K562 (cell line): Measurements from ENCODE around the gene POLR1B. TPM values are rescaled to one million over a fixed set of nuclear protein-coding genes. Genes with fewer than 3 reads are reported as not detected.

Source experiments
- ATAC-seq: fragments of 200-7000 bp; cut with Tn5 transposase; 3 replicates; pipeline ENCODE4 v1.9.1; 2020; ENCODE audit warnings: moderate library complexity
- BruUV-seq: library from RNA; stranded (reverse); fragments of 400-500 nt; replicated peaks from 2 replicates; lab custom pipeline; 2021; lab: Mats Ljungman, UMichigan
- CTCF ChIA-PET: fragments of 300-600 bp; formaldehyde crosslinking; extraction: SDS; loops from one replicate; lab custom pipeline; 2021; ENCODE audit warnings: low intra/inter-chr PET ratio; lab: Yijun Ruan, JAX
- POLR2A ChIA-PET: fragments of 300-600, 350-650 bp; sonication (Branson Sonifier 250); formaldehyde crosslinking; extraction: SDS; loops from one replicate; lab custom pipeline; 2021; ENCODE audit warnings: antibody characterized with exemption, inconsistent platforms; lab: Yijun Ruan, JAX
- DNase-seq, 4 experiments: peaks; one replicate each; pipeline versions ENCODE4 v3.0.0 to v3.0.0-alpha.2; 2011 to 2018; ENCODE audit warnings: low spot score in 3 of 4, mixed read lengths in 3 of 4; ENCODE audit errors: extremely low read depth in 1 of 4
- FAIRE-seq: peaks from 2 replicates; lab custom pipeline; 2011; peaks lifted over from hg19 to GRCh38; lab: Jason Lieb, UNC
- H2AFZ ChIP-seq: 2 replicates; pipeline ENCODE4 v1.6.0; 2011; ENCODE audit warnings: low read depth, low read length, control low read depth, inconsistent platforms
- H3K27ac ChIP-seq: fragments of 200-600 bp; 3 replicates; pipeline ENCODE4 v1.8.0; 2011; ENCODE audit warnings: low read depth, mild to moderate bottlenecking, control low read depth, inconsistent platforms, low read length, moderate library complexity, mixed read lengths; ENCODE audit errors: extremely low read depth
- H3K27me3 ChIP-seq, 2 experiments: fragments of 300-600 bp in 1 of 2; 2 replicates in 1 of 2; 3 replicates in 1 of 2; pipeline versions ENCODE4 v1.6.0 to v1.8.0; 2011; ENCODE audit warnings: inconsistent platforms in 2 of 2, low read length in 2 of 2, mild to moderate bottlenecking in 1 of 2, mixed read lengths in 1 of 2, moderate library complexity in 1 of 2; ENCODE audit not compliant: control insufficient read depth in 2 of 2, insufficient read depth in 2 of 2
- H3K36me3 ChIP-seq: fragments of 300-600 bp; 3 replicates; pipeline ENCODE4 v1.8.0; 2011; ENCODE audit warnings: mild to moderate bottlenecking, low read length, inconsistent platforms; ENCODE audit not compliant: control insufficient read depth, insufficient read depth
- H3K4me1 ChIP-seq, 2 experiments: fragments of 200-600 bp in 1 of 2; replicated peaks in 1 of 2; 2 replicates in 1 of 2; 3 replicates in 1 of 2; pipeline versions ENCODE4 v1.5.1 to v1.8.0; 2011; ENCODE audit warnings: inconsistent platforms in 2 of 2, low read length in 2 of 2, mild to moderate bottlenecking in 1 of 2, mixed read lengths in 1 of 2, moderate library complexity in 1 of 2; ENCODE audit not compliant: control insufficient read depth in 2 of 2, insufficient read depth in 2 of 2
- H3K4me2 ChIP-seq: 2 replicates; pipeline ENCODE4 v1.6.1; 2011; ENCODE audit warnings: low read length, control low read depth, inconsistent platforms, mixed read lengths; ENCODE audit not compliant: insufficient read depth
- H3K4me3 ChIP-seq: fragments of 200-600 bp; sonication (generic), shearing (Covaris generic); 2 replicates; pipeline ENCODE4 v1.5.1; 2016; ENCODE audit warnings: control low read depth, inconsistent platforms
- H3K79me2 ChIP-seq: fragments of 200-600 bp; 3 replicates; pipeline ENCODE4 v1.8.0; 2011; ENCODE audit warnings: low read length, inconsistent platforms; ENCODE audit not compliant: control insufficient read depth, insufficient read depth
- H3K9ac ChIP-seq, 2 experiments: 2 replicates each; pipeline versions ENCODE4 v1.6.0 to v1.6.1; 2011; ENCODE audit warnings: low read depth in 2 of 2, low read length in 2 of 2, control low read depth in 1 of 2, inconsistent platforms in 1 of 2, mild to moderate bottlenecking in 1 of 2, mixed read lengths in 1 of 2; ENCODE audit not compliant: insufficient read depth in 1 of 2
- H3K9me1 ChIP-seq: one replicate; pipeline ENCODE4 v1.6.0; 2011; ENCODE audit warnings: inconsistent platforms, mild to moderate bottlenecking, low read length, moderate library complexity; ENCODE audit not compliant: control insufficient read depth, insufficient read depth
- H3K9me3 ChIP-seq: replicated peaks from 2 replicates; pipeline ENCODE4 v1.5.1; 2011; ENCODE audit warnings: low read depth, low read length, inconsistent platforms; ENCODE audit not compliant: control insufficient read depth, insufficient read depth
- H4K20me1 ChIP-seq: replicated peaks from 2 replicates; pipeline ENCODE4 v1.6.1; 2011; ENCODE audit warnings: low read length, inconsistent platforms, mixed read lengths; ENCODE audit not compliant: control insufficient read depth, insufficient read depth
- CEBPG ChIP-seq, 3 experiments: fragments of 200-800 bp in 1 of 3; sonication (Bioruptor generic) in 1 of 3; sonication (generic) in 1 of 3; formaldehyde crosslinking in 1 of 3; IDR thresholded peaks in 2 of 3; conservative IDR thresholded peaks in 1 of 3; 2 replicates each; pipeline versions ENCODE4 v1.6.1 to v1.8.0; 2016 to 2022; ENCODE audit warnings: missing compliant biosample characterization in 2 of 3, missing genetic modification characterization in 2 of 3, mild to moderate bottlenecking in 1 of 3, missing genetic modification reagents in 1 of 3
- ERF ChIP-seq: fragments of 450-650 bp; formaldehyde crosslinking; IDR thresholded peaks from 2 replicates; pipeline ENCODE4 v1.4.0; 2020; ENCODE audit warnings: mild to moderate bottlenecking, mixed read lengths
- SIN3A ChIP-seq, 2 experiments: fragments of 150-350 bp in 1 of 2; IDR thresholded peaks; 2 replicates each; pipeline ENCODE4 v1.6.1; 2011 to 2016; ENCODE audit warnings: borderline replicate concordance in 2 of 2, low read depth in 2 of 2, low read length in 2 of 2, mild to moderate bottlenecking in 2 of 2, moderate library complexity in 2 of 2; ENCODE audit not compliant: control insufficient read depth in 1 of 2
- SIX5 ChIP-seq, 2 experiments: IDR thresholded peaks; 2 replicates each; pipeline ENCODE4 v1.6.1; 2011; ENCODE audit warnings: low read length in 2 of 2, borderline replicate concordance in 1 of 2, low read depth in 1 of 2, mild to moderate bottlenecking in 1 of 2, moderate library complexity in 1 of 2; ENCODE audit not compliant: insufficient read depth in 1 of 2
- WGBS: fragments of 100-300 bp; shearing (Covaris generic); methylation state at CpG from one replicate; pipeline ENCODE4 v1.1.6; 2016; ENCODE audit warnings: low coverage, mixed read lengths; ENCODE audit not compliant: insufficient coverage; ENCODE audit errors: missing lambda C conversion rate; 5-methylcytosine and 5-hydroxymethylcytosine counted together
- in situ Hi-C: fragments of 300-500 bp; cut with MboI; formaldehyde crosslinking; loops from 4 replicates; pipeline ENCODE4 v1.15.0; 2018; ENCODE audit warnings: inconsistent platforms, mixed read lengths
- intact Hi-C: fragments of 100-400 bp; cut with micrococcal nuclease; formaldehyde crosslinking; loops from 2 replicates; pipeline ENCODE4 v1.14.2; 2022
- polyA plus RNA-seq, 8 experiments: library from polyadenylated mRNA; depleted of rRNA in 4 of 8; stranded (reverse) in 5 of 8; unstranded in 3 of 8; fragments of >200 nt; fragmentation: Nextera tagmentation in 2 of 8; fragmentation: Illumina TruSeq in 1 of 8; extraction: Ambion mirVana in 2 of 8; extraction: Trizol in 1 of 8; gene quantifications; 2 replicates each; pipeline versions ENCODE4 v1.2.1 to v1.2.3, GENCODE V29; 2011 to 2014; ENCODE audit warnings: inconsistent platforms in 1 of 8, missing spikeins in 1 of 8
- total RNA-seq, 7 experiments: library from RNA; depleted of rRNA in 6 of 7; stranded (reverse); fragments of >200 nt in 6 of 7; fragmentation: Illumina TruSeq in 2 of 7; extraction: Trizol in 2 of 7; gene quantifications; 2 replicates each; pipeline versions ENCODE4 v1.2.1 to v1.2.3, GENCODE V29; 2011 to 2021; ENCODE audit warnings: low replicate concordance in 1 of 7

The POLR1B gene
- total and polyA plus RNA-seq, 9 of the 15 experiments (the other 6 are each of a cell fraction or from before 2014, with no cell fraction given) = 19.8 to 55.1 (median 40.2) TPM

- 24% methylated on average over 3 of the region's 3 CpGs for WGBS
- Histone ChIP-seq H3K79me2 (no peaks in the 10 kb centered on the region), H3K4me1 (peaks cover 0 to 3% of the 10 kb centered on the region in 2 experiments; a peak in 2 of 5 replicates), H2AFZ (no peak overlapping the region)
- intact Hi-C loops (loop anchor here (5.0 kb wide), 2 partner anchors 279 to 339 kb away; no protein-coding TSS in a partner anchor), in situ Hi-C loops (loop anchor here (5.0 to 25.0 kb wide), 2 partner anchors 124 to 284 kb away; no protein-coding TSS in a partner anchor)
- no peak for DNase-seq
- CTCF ChIA-PET = no interaction called here
- BruUV-seq = no TSS peak
- TF ChIP-seq ERF (CRISPR knock-in tag) (no peak), CEBPG (CRISPR knock-in tag; IDR thresholded peaks at IDR 0.05) (no peak), CEBPG (tag; conservative IDR thresholded peaks at IDR 0.05 in 1 of 2, IDR thresholded peaks at IDR 0.05 in 1 of 2) (no peak), SIX5 (IDR thresholded peaks at IDR 0.05; ENCODE audit: borderline replicate concordance in 1 of 2, insufficient read depth in 1 of 2, low read depth in 1 of 2, low read length in 2 of 2) (no peak), SIN3A (IDR thresholded peaks at IDR 0.05; ENCODE audit: borderline replicate concordance in 2 of 2, control insufficient read depth in 1 of 2, low read depth in 2 of 2, low read length in 2 of 2) (no peak)
- TF ChIP-seq, all 486 proteins: peak for 0
- no peak overlapping the region for H3K4me2 ChIP-seq
- no peaks in the 10 kb centered on the region for H3K9me3 ChIP-seq
- no peak overlapping the region for H3K4me3 ChIP-seq
- H3K9me1 ChIP-seq = no peaks in the 10 kb centered on the region
- no peak overlapping the region for H3K9ac ChIP-seq
- ATAC-seq (no peak), FAIRE-seq (no peak)
- H3K36me3 ChIP-seq = no peaks in the 10 kb centered on the region
- H4K20me1 ChIP-seq = no peaks in the 10 kb centered on the region
- no peak overlapping the region for H3K27ac ChIP-seq
- POLR2A ChIA-PET = interaction anchor here (0.6 to 0.9 kb wide), 2 partner anchors 12 to 42 kb away, joined by 3 read pairs; no protein-coding TSS in a partner anchor
- no peaks in the 10 kb centered on the region for H3K27me3 ChIP-seq
These were observed 60.7 kb downstream of the POLR1B start for GRCh38 chr2:112602917-112603316.
